HEK293T (cell line): ENCODE results near the gene MYZAP.

ENCODE experiments used
- BHLHE40 ChIP-seq: fragments of 450-650 bp; IDR thresholded peaks from 2 replicates; pipeline ENCODE4 v1.6.1; 2016; ENCODE audit warnings: mild to moderate bottlenecking, moderate library complexity, borderline replicate concordance
- ELF4 ChIP-seq: fragments of 450-650 bp; IDR thresholded peaks from 2 replicates; pipeline ENCODE4 v1.6.1; 2017; ENCODE audit warnings: antibody characterized with exemption
- FOXA1 ChIP-seq: fragments of 450-650 bp; IDR thresholded peaks from 2 replicates; pipeline ENCODE4 v1.6.1; 2016; ENCODE audit warnings: mild to moderate bottlenecking
- FOXK2 ChIP-seq: fragments of 450-650 bp; IDR thresholded peaks from 2 replicates; pipeline ENCODE4 v1.6.1; 2016; ENCODE audit warnings: mild to moderate bottlenecking
- HDGF ChIP-seq: fragments of 450-650 bp; IDR thresholded peaks from 2 replicates; pipeline ENCODE4 v1.6.1; 2017; ENCODE audit warnings: antibody characterized with exemption, borderline replicate concordance
- PKNOX1 ChIP-seq: fragments of 450-650 bp; IDR thresholded peaks from 2 replicates; pipeline ENCODE4 v1.6.1; 2016
- SP1 ChIP-seq: fragments of 450-650 bp; IDR thresholded peaks from 2 replicates; pipeline ENCODE4 v1.6.1; 2017
- SUZ12 ChIP-seq: fragments of 450-650 bp; IDR thresholded peaks from 2 replicates; pipeline ENCODE4 v1.6.1; 2016; ENCODE audit warnings: mild to moderate bottlenecking
- ZNF384 ChIP-seq: fragments of 450-650 bp; IDR thresholded peaks from 2 replicates; pipeline ENCODE4 v1.6.1; 2016

- TF ChIP-seq ZNF384, result no peak
- TF ChIP-seq BHLHE40, result no peak
- TF ChIP-seq HDGF, result no peak
- TF ChIP-seq ELF4, result no peak
- TF ChIP-seq FOXA1, result no peak
- no peak for TF ChIP-seq SP1
- no peak for TF ChIP-seq PKNOX1
- TF ChIP-seq FOXK2, result no peak
- no peak for TF ChIP-seq SUZ12
Measured at GRCh38 chr15:57676585-57676984, 84.9 kb downstream of the MYZAP start.
